Endothelial cell of umbilical vein (primary cell): ENCODE data around the gene RFWD3. TPM values are rescaled to one million over a fixed set of nuclear protein-coding genes. Genes with fewer than 3 reads are reported as not detected.

Source experiments
- BruUV-seq: library from RNA; stranded (reverse); fragments of 400-500 nt; replicated peaks from 2 replicates; lab custom pipeline; 2021; lab: Mats Ljungman, UMichigan
- CTCF ChIA-PET: fragments of 300-600, 350-600 bp; sonication (Branson Sonifier 250); formaldehyde crosslinking; loops from one replicate; lab custom pipeline; 2021; ENCODE audit warnings: antibody characterized with exemption, inconsistent platforms; lab: Charles Lee
- POLR2A ChIA-PET: fragments of 300-600, 350-600 bp; sonication (Branson Sonifier 250); formaldehyde crosslinking; loops from one replicate; lab custom pipeline; 2021; ENCODE audit warnings: antibody characterized with exemption, inconsistent platforms; lab: Charles Lee
- DNase-seq: peaks from one replicate; pipeline ENCODE4 v3.0.0-alpha.2; 2011; ENCODE audit warnings: low read depth, low spot score
- FAIRE-seq: peaks from 2 replicates; lab custom pipeline; 2011; peaks lifted over from hg19 to GRCh38; lab: Jason Lieb, UNC
- H2AFZ ChIP-seq: 2 replicates; pipeline ENCODE4 v1.6.0; 2012; ENCODE audit warnings: low read depth, low read length, control low read depth, inconsistent platforms
- H3K27ac ChIP-seq: 2 replicates; pipeline ENCODE4 v1.5.1; 2011; ENCODE audit warnings: low read depth, mild to moderate bottlenecking, control low read depth, low read length, moderate library complexity; ENCODE audit not compliant: insufficient read depth
- H3K27me3 ChIP-seq, 2 experiments: 2 replicates each; pipeline versions ENCODE4 v1.6.0 to v1.6.1; 2011; ENCODE audit warnings: low read length in 2 of 2, mixed read lengths in 1 of 2; ENCODE audit not compliant: control insufficient read depth in 2 of 2, insufficient read depth in 2 of 2
- H3K36me3 ChIP-seq, 2 experiments: 2 replicates in 1 of 2; 3 replicates in 1 of 2; pipeline ENCODE4 v1.5.1; 2011; ENCODE audit warnings: low read length in 2 of 2, mild to moderate bottlenecking in 1 of 2, moderate library complexity in 1 of 2; ENCODE audit not compliant: control insufficient read depth in 2 of 2, insufficient read depth in 2 of 2; ENCODE audit errors: extremely low read depth in 1 of 2
- H3K4me1 ChIP-seq: 3 replicates; pipeline ENCODE4 v1.5.1; 2011; ENCODE audit warnings: mild to moderate bottlenecking, low read length; ENCODE audit not compliant: control insufficient read depth, insufficient read depth; ENCODE audit errors: extremely low read depth
- H3K4me2 ChIP-seq: 2 replicates; pipeline ENCODE4 v1.6.1; 2011; ENCODE audit warnings: low read length, control low read depth, mixed read lengths; ENCODE audit not compliant: insufficient read depth
- H3K4me3 ChIP-seq, 3 experiments: fragments of 200-600 bp in 1 of 3; sonication (generic), shearing (Covaris generic) in 1 of 3; replicated peaks in 1 of 3; 2 replicates each; pipeline ENCODE4 v1.5.1; 2011 to 2016; ENCODE audit warnings: control low read depth in 3 of 3, low read length in 3 of 3, mild to moderate bottlenecking in 2 of 3, inconsistent platforms in 1 of 3, low read depth in 1 of 3, moderate library complexity in 1 of 3; ENCODE audit not compliant: insufficient read depth in 1 of 3
- H3K79me2 ChIP-seq: 2 replicates; pipeline ENCODE4 v1.6.0; 2012; ENCODE audit warnings: low read length, inconsistent platforms; ENCODE audit not compliant: control insufficient read depth, insufficient read depth
- H3K9ac ChIP-seq: replicated peaks from 2 replicates; pipeline ENCODE3; 2011; ENCODE audit warnings: low read length, control low read depth; ENCODE audit not compliant: insufficient read depth; ENCODE audit errors: extremely low read depth
- H3K9me1 ChIP-seq: replicated peaks from 3 replicates; pipeline ENCODE4 v1.6.0; 2011; ENCODE audit warnings: mild to moderate bottlenecking, low read length; ENCODE audit not compliant: control insufficient read depth, insufficient read depth; ENCODE audit errors: extremely low read depth
- H3K9me3 ChIP-seq: replicated peaks from 2 replicates; pipeline ENCODE4 v1.5.1; 2012; ENCODE audit warnings: low read length, inconsistent platforms; ENCODE audit not compliant: control insufficient read depth, insufficient read depth
- H4K20me1 ChIP-seq: replicated peaks from 2 replicates; pipeline ENCODE3; 2011; ENCODE audit warnings: mild to moderate bottlenecking, low read length; ENCODE audit not compliant: control insufficient read depth, insufficient read depth; ENCODE audit errors: extremely low read depth
- CTCF ChIP-seq, 2 donors: IDR thresholded peaks; 1 replicate in 1 of 2; 2 replicates in 1 of 2; pipeline ENCODE4 v1.5.1; 2011; ENCODE audit warnings: low read length in 2 of 2, mild to moderate bottlenecking in 2 of 2, moderate library complexity in 2 of 2, control low read depth in 1 of 2, inconsistent platforms in 1 of 2, low read depth in 1 of 2; ENCODE audit not compliant: insufficient read depth in 1 of 2; ENCODE audit errors: extremely low read depth in 1 of 2
- EZH2 ChIP-seq: IDR thresholded peaks from 2 replicates; pipeline ENCODE4 v1.6.1; 2012; ENCODE audit warnings: borderline replicate concordance, low read depth, mild to moderate bottlenecking, moderate library complexity, low read length, inconsistent platforms; ENCODE audit not compliant: severe bottlenecking
- FOS ChIP-seq: IDR thresholded peaks from 2 replicates; pipeline ENCODE4 v1.6.1; 2011; ENCODE audit warnings: mild to moderate bottlenecking, low read length, moderate library complexity, borderline replicate concordance; ENCODE audit not compliant: insufficient read depth
- GATA2 ChIP-seq: IDR thresholded peaks from 2 replicates; pipeline ENCODE4 v1.7.0; 2011; ENCODE audit warnings: low read depth, mild to moderate bottlenecking, moderate library complexity, mixed read lengths, low read length; ENCODE audit not compliant: insufficient read length, insufficient read depth
- JUN ChIP-seq: IDR thresholded peaks from 2 replicates; pipeline ENCODE4 v1.6.1; 2011; ENCODE audit warnings: borderline replicate concordance, low read depth; ENCODE audit not compliant: insufficient read length, insufficient read depth
- MAX ChIP-seq: IDR thresholded peaks from 2 replicates; pipeline ENCODE4 v1.6.1; 2011; ENCODE audit not compliant: insufficient read depth, insufficient read length
- MYC ChIP-seq: IDR thresholded peaks from one replicate; pipeline ENCODE4 v1.6.1; 2011; ENCODE audit warnings: mild to moderate bottlenecking, low read depth, low read length
- POLR2A ChIP-seq: IDR thresholded peaks from 2 replicates; pipeline ENCODE4 v1.6.1; 2012; ENCODE audit warnings: low read depth, mild to moderate bottlenecking, control low read depth, low read length
- POLR2AphosphoS5 ChIP-seq: IDR thresholded peaks from 2 replicates; pipeline ENCODE4 v1.6.1; 2012; ENCODE audit warnings: low read depth, mild to moderate bottlenecking, control low read depth, low read length, moderate library complexity; ENCODE audit not compliant: insufficient read depth
- dilution Hi-C: fragments of 300-500 bp; cut with MboI; formaldehyde crosslinking; loops from one replicate; pipeline ENCODE4 v1.15.0; 2019; ENCODE audit warnings: low sequenced_read_pairs; ENCODE audit not compliant: extremely low pct_ligation_motif_present
- intact Hi-C: fragments of 100-400 bp; cut with micrococcal nuclease; formaldehyde crosslinking; loops from one replicate; pipeline ENCODE4 v1.10.0; 2022
- polyA plus RNA-seq, 4 experiments: library from polyadenylated mRNA; depleted of rRNA in 3 of 4; stranded (reverse) in 3 of 4; unstranded in 1 of 4; fragments of >200 nt; gene quantifications; 2 replicates each; pipeline versions ENCODE4 v1.2.1 to v1.2.3, GENCODE V29; 2011 to 2012; ENCODE audit warnings: missing spikeins in 1 of 4
- total RNA-seq: library from RNA; stranded (reverse); gene quantifications from 2 replicates; pipeline ENCODE4 v1.2.3, GENCODE V29; 2021

Gene RFWD3
- total and polyA plus RNA-seq, 2 donors (not counting 3 experiments of a cell fraction or from before 2014, with no cell fraction given): 27.3 to 51.6 TPM

GRCh38 chr16:74635303-74635702 lies 31.4 kb downstream of the RFWD3 start:
- no peaks in the 10 kb centered on the region for H4K20me1 ChIP-seq
- DNase-seq: no peak
- no peak overlapping the region for H3K4me3 ChIP-seq
- H3K27ac ChIP-seq: no peak overlapping the region
- H3K27me3 ChIP-seq: no peaks in the 10 kb centered on the region
- no peak overlapping the region for H3K4me2 ChIP-seq
- H3K9ac ChIP-seq: no peak overlapping the region
- H3K9me1 ChIP-seq: no peaks in the 10 kb centered on the region
- peaks cover 16 to 21% of the 10 kb centered on the region in 2 experiments for H3K36me3 ChIP-seq
- H3K4me1 ChIP-seq: no peaks in the 10 kb centered on the region
- dilution Hi-C loops (no loop called here), intact Hi-C loops (no loop called here)
- POLR2A ChIA-PET: no interaction called here
- FAIRE-seq: no peak
- no peaks in the 10 kb centered on the region for H3K79me2 ChIP-seq
- TF ChIP-seq EZH2 (no peak), JUN (no peak), GATA2 (no peak), POLR2AphosphoS5 (no peak), MYC (no peak), MAX (no peak), CTCF (IDR thresholded peaks at IDR 0.05; ENCODE audit: extremely low read depth in 1 of 2, insufficient read depth in 1 of 2, low read depth in 1 of 2, low read length in 2 of 2) (no peak), FOS (no peak), POLR2A (no peak)
- H2AFZ ChIP-seq: no peak overlapping the region
- no peaks in the 10 kb centered on the region for H3K9me3 ChIP-seq
- CTCF ChIA-PET: interaction anchor here (1.0 to 1.2 kb wide), 2 partner anchors 13 to 16 kb away, joined by 3 to 4 read pairs; no protein-coding TSS in a partner anchor
- BruUV-seq: no TSS peak
